ENCODE results near the gene RMND5A. TPM values are rescaled to one million over a fixed set of nuclear protein-coding genes. Genes with fewer than 3 reads are reported as not detected.

The RMND5A gene
- polyA plus RNA-seq, 6 donors from 2014 or later, result 18.5 to 24.2 (median 21.2) TPM

DNA sequence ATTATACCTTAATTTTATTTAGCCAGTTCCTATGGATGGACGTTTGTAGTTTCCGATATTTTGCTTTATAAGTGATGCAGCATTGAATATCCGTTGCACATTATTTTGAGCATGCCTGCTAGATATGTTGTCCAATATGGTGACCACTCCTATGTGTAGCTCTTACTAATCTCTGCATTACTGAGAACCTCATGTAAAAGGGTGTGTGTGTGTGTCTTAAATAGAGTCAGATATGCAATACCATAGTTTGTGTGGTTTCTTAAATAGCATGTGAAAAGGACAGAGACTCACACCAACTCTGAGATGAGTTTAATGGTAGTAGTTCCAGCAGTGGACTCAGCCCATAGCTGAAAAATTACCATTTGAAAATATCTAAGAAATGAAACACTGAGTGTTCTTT, 38.3 kb downstream of the RMND5A start:
- H3K4me3 Mint-ChIP-seq, result no peak overlapping the region
- DNase-seq (no peak), ATAC-seq (ENCODE audit: low read depth in 2 of 2) (no peak)
- H3K36me3 Mint-ChIP-seq, result peaks cover 9 to 18% of the 10 kb centered on the region in 2 donors
- no peaks in the 10 kb centered on the region for H3K9me3 Mint-ChIP-seq
- H3K27ac Mint-ChIP-seq, result peak overlapping the region in 2 of 6 donors; percentile 8
- peaks cover 6 to 15% (median 10%) of the 10 kb centered on the region in 3 donors for H3K4me1 Mint-ChIP-seq
- H3K27me3 Mint-ChIP-seq, result no peaks in the 10 kb centered on the region

DNA sequence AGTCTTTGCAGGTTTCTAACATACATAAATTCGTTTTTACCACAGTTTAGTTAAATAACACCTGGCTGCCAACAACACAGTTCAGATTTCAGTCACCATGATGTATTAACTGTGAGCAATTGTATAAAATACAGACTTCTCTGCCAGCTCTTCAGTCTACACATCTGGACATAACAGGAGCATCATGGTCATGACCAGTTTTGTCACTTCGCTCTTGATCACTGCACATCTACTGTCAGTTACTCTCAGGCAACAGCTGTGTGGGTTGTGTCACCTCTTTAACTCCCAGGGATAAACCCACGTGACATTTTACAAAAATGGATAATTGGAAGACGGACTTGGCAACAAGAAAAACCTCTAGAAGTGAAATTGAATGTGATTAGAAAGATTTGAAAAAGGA, 40.3 kb downstream of the RMND5A start:
- Mint-ChIP-seq H3K27ac (peak overlapping the region in 3 of 6 donors; percentile 39 to 64 (median 47)), H3K4me1 (peaks cover 10 to 21% (median 17%) of the 10 kb centered on the region in 3 donors), H3K9me3 (no peaks in the 10 kb centered on the region), H3K36me3 (peaks cover 9 to 12% of the 10 kb centered on the region in 2 donors), H3K4me3 (no peak overlapping the region), H3K27me3 (no peaks in the 10 kb centered on the region)
- ATAC-seq (ENCODE audit: low read depth in 2 of 2) (no peak), DNase-seq (no peak)

DNA sequence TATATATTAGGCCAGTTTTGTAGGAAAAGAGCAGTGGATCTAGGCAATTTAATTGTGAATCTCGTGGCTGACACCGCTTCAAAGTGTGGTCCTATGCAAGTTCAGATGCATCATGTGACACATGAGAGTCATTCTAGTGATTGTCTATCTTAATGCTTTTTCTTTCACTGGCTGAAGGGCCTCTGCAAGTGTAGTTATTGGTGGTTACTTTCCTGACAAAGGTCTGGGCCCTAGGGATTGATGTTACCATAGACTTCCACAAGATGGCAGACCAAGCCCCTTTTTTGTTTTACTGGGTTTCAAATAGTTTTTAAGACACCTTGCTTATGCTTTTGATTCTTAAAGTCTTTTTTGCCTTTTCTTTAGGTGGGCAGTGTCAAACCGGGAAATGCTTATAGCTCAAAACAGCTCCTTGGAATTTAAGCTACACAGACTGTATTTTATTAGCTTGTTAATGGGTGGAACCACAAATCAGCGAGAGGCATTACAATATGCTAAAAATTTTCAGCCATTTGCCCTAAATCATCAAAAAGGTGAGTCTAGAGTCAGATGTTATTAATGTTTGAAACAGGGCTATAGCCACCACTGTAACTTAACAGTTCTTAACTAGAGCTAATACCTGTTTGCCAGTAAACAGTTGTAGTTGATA, 44.7 kb downstream of the RMND5A start:
- peak; percentile 19 for DNase-seq
- H3K27me3 Mint-ChIP-seq, result no peaks in the 10 kb centered on the region
- peak overlapping the region in 2 of 6 donors; percentile 13 to 54 for H3K27ac Mint-ChIP-seq
- peak; percentile 54 to 55 for ATAC-seq (ENCODE audit: low read depth in 2 of 2)
- no peak overlapping the region for H3K4me3 Mint-ChIP-seq
- peaks cover 10 to 17% (median 10%) of the 10 kb centered on the region in 3 donors for H3K4me1 Mint-ChIP-seq
- H3K36me3 Mint-ChIP-seq, result peaks cover 10 to 16% of the 10 kb centered on the region in 2 donors
- H3K9me3 Mint-ChIP-seq, result no peaks in the 10 kb centered on the region

DNA sequence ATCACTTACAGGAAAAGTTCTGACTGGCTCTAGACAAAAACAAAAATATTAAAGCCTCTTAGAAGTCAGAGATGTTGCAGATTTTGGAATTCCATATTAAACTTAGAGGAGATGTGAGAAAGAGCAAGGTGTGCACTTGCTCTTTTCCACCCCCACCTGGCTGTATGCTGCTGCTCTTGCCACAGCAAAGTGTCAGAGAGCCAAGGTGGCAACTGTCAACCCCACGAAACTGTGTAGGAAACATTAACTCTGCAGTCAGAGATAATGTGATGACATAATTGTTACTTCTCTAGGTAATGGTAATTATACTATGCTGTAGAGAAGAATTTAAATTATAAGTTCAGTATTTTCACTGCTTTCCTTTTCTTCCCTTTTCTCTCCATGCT, 45.2 kb downstream of the RMND5A start:
- peaks cover 14 to 16% of the 10 kb centered on the region in 2 donors for H3K36me3 Mint-ChIP-seq
- H3K27me3 Mint-ChIP-seq, result no peaks in the 10 kb centered on the region
- H3K4me3 Mint-ChIP-seq, result no peak overlapping the region
- H3K4me1 Mint-ChIP-seq, result peaks cover 10 to 17% (median 10%) of the 10 kb centered on the region in 3 donors
- DNase-seq (no peak), ATAC-seq (ENCODE audit: low read depth in 2 of 2) (no peak)
- no peaks in the 10 kb centered on the region for H3K9me3 Mint-ChIP-seq
- H3K27ac Mint-ChIP-seq, result no peak overlapping the region

DNA sequence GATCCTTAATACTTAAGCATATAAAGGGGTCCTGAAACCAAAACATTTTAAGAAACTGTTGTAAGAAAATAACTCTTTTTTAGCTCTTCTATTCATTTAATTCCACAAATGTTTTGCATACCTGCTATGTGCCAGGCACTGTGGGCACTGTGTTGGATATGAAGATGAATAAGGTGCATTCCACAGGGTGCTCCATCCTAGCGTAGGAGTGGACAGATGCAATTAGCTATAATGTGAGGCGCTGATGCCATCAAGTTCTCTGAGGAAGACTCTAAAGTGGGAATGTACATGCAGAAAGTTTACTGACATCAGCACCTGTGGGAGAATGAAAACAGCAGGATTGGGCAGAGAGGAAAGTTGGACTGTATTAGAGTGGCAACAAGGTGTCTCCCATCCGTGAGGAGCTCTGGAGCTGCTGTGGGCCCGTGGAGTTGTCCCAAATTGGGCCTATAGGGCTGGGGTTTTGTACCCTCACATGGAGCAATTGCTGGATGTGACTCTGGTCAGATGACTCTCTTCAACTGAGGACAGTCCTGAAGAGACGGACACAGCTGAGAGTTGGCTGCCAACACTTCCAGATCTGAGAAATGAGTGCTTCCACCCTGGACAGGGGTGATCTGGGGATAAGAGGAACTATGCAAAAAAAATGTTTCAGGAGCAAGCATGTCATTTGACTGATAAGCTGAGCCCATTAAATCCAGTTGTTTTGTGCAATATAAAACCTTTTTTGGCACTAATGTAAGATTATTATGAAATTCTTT, 48.3 kb downstream of the RMND5A start:
- Mint-ChIP-seq H3K9me3 (no peaks in the 10 kb centered on the region), H3K36me3 (peaks cover 7 to 31% of the 10 kb centered on the region in 2 donors), H3K4me1 (peaks cover 0 to 10% (median 6%) of the 10 kb centered on the region in 3 donors), H3K4me3 (no peak overlapping the region), H3K27me3 (no peaks in the 10 kb centered on the region), H3K27ac (peak overlapping the region in 1 of 6 donors; percentile 89)
- no peak for DNase-seq
- no peak for ATAC-seq (ENCODE audit: low read depth in 2 of 2)

DNA sequence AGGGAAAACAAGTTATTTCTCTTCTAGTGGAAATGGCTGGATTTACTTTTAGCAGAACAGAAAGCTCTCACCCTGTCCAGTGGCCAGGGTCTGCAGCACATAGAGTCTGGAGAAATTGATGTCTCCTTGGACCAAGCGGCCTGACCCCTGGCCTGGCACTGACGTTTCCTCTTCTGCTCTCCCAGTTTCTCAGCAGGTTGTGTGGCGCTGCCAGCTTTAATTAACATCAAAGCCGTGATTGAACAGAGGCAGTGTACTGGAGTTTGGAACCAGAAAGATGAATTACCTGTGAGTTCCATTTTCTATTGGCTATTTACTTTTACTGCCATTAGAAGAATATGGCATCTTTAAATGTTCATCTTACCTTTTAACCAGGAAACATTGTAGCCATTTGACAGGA, 49.7 kb downstream of the RMND5A start:
- Mint-ChIP-seq H3K36me3 (peaks cover 14 to 44% of the 10 kb centered on the region in 2 donors), H3K4me3 (no peak overlapping the region), H3K9me3 (no peaks in the 10 kb centered on the region), H3K27ac (peak overlapping the region in 1 of 6 donors; percentile 58), H3K27me3 (no peaks in the 10 kb centered on the region), H3K4me1 (peaks cover 0 to 2% (median 1%) of the 10 kb centered on the region in 3 donors)
- ATAC-seq (ENCODE audit: low read depth in 2 of 2) (no peak), DNase-seq (no peak)

DNA sequence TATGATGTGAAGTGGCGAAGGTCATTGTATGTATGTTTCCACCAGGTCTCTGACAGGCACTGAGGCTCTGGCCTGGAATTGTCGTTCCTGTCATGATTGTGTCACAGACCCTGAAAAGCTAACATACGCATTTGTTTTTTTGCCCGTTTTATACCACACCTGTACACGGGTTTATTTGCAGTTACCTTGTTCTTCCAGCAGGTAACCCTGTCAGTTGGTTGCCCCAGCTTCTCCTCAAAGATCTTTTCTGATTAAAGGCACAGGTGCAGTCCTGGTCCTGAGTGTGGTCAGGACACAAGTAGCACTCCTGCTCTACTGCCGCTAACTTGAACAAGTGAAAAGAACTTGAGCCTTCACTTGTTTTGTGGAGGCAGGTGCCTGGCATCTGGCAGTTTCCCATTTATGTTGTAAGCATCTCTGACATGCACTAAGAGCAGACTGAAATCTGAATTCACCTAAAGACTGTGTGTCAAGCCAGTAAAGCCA, 50.8 kb downstream of the RMND5A start:
- Mint-ChIP-seq H3K27ac (peak overlapping the region in 3 of 6 donors; percentile 33 to 56 (median 43)), H3K27me3 (no peaks in the 10 kb centered on the region), H3K36me3 (peaks cover 15 to 45% of the 10 kb centered on the region in 2 donors), H3K4me1 (no peaks in the 10 kb centered on the region), H3K9me3 (no peaks in the 10 kb centered on the region), H3K4me3 (no peak overlapping the region)
- ATAC-seq (ENCODE audit: low read depth in 2 of 2) (no peak), DNase-seq (no peak)

DNA sequence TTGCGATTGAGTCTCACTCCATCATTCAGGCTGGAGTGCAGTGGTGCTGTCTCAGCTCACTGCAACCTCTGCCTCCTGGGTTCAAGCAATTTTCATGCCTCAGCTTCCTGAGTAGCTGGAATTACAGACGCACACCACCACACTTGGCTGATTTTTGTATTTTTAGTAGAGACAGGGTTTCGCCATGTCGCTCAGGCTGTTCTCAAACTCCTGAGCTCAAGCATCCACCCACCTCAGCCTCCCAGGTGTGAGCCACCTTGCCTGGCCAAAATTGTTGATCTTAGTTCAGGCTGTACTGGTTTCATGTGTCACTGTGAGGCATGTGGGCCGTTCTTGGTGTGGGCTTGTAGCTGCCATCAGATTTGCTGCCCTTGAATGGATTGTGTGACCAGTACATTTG, 52.5 kb downstream of the RMND5A start:
- H3K9me3 Mint-ChIP-seq, result no peaks in the 10 kb centered on the region
- H3K27ac Mint-ChIP-seq, result no peak overlapping the region
- no peaks in the 10 kb centered on the region for H3K4me1 Mint-ChIP-seq
- DNase-seq (no peak), ATAC-seq (ENCODE audit: low read depth in 2 of 2) (no peak)
- peaks cover 15 to 45% of the 10 kb centered on the region in 2 donors for H3K36me3 Mint-ChIP-seq
- no peak overlapping the region for H3K4me3 Mint-ChIP-seq
- no peaks in the 10 kb centered on the region for H3K27me3 Mint-ChIP-seq

DNA sequence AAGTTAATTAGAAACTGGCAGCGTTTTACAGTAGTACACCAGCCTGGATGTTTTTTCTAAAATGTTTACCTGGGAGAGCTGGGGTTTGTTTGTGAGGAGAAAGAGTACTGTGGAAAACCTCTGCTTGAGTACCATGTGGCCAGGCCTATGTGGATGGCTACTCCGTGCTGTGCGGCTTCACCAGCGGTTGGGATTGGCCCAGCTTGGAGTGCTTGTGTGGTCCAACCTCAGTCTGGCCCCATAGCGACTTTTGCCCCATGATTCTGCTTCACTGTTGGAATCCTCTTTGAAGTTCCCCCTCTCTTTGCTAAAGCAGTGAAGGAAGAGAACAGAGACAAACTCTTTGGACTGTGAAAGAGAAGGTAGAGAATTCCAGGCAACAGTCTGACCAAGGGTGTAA, 54.8 kb downstream of the RMND5A start:
- DNase-seq, result no peak
- Mint-ChIP-seq H3K27ac (peak overlapping the region in 1 of 6 donors; percentile 26), H3K4me1 (no peaks in the 10 kb centered on the region), H3K9me3 (no peaks in the 10 kb centered on the region), H3K4me3 (no peak overlapping the region), H3K36me3 (peaks cover 8 to 38% of the 10 kb centered on the region in 2 donors), H3K27me3 (no peaks in the 10 kb centered on the region)
- no peak for ATAC-seq (ENCODE audit: low read depth in 2 of 2)

DNA sequence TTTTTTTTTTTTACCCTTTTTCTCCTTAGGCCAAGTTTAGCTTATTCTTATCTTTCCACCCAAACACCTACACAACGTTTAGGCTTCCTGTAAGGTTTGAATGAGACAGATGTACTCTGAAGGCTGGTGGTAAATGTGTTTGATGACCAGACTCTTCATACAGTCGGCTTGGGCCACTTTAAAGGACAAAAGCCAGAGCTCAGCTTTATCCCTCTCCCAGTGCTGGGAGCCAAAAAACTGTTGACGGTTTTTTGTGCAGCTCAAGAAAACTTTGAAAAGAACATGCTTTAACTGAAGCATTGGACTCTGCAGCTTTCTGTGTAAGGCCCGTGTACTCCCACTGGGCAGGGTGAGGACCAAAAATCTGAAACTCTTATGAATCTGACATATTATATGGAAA, 55.2 kb downstream of the RMND5A start:
- H3K9me3 Mint-ChIP-seq, result no peaks in the 10 kb centered on the region
- peak overlapping the region in 1 of 8 donors; percentile 57 for H3K4me3 Mint-ChIP-seq
- H3K4me1 Mint-ChIP-seq, result no peaks in the 10 kb centered on the region
- no peak for ATAC-seq (ENCODE audit: low read depth in 2 of 2)
- H3K27me3 Mint-ChIP-seq, result no peaks in the 10 kb centered on the region
- H3K27ac Mint-ChIP-seq, result no peak overlapping the region
- no peak for DNase-seq
- H3K36me3 Mint-ChIP-seq, result peaks cover 8 to 33% of the 10 kb centered on the region in 2 donors

DNA sequence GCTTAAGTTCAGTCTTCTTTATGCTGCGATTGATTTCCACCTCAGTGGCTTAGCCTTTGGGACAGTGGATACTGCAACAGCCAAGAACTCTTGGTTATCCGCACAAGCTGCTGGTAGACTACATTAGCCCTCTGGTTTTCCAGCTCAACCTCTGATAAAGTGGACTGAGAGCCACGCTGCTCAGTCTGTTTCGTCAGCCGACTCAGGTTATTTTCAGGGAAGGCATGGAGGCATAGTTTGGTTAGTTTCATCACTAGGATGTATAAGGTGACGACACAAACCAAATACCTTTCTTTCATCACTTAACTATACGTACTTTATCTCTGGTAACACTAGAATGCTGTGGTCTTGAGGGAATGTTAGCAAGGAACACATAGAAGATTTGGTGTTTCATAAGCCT, 56.4 kb downstream of the RMND5A start:
- Mint-ChIP-seq H3K27me3 (no peaks in the 10 kb centered on the region), H3K27ac (peak overlapping the region in 2 of 6 donors; percentile 1 to 31), H3K4me3 (no peak overlapping the region), H3K4me1 (peaks cover 3 to 5% (median 4%) of the 10 kb centered on the region in 3 donors), H3K36me3 (peaks cover 8 to 22% of the 10 kb centered on the region in 2 donors), H3K9me3 (no peaks in the 10 kb centered on the region)
- ATAC-seq (ENCODE audit: low read depth in 2 of 2), result no peak
- no peak for DNase-seq

DNA sequence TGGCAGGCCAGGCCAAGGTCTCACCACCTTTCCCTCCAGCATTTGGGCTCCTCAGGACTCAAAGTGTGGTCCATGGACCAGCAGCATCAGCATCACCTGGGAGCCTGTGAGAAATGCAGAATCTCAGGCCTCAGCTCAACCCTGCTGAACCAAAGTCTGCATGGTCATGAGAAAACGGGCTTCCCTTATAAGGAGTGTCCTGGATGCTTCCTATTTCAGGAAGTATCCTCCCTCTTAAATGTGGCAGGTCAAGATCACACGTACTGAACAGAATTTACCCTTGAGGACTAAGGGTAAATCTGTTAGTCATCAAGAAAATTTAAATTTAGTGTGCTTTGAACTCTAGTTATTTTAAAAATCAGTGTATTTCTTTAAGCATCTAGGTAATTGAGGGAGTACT, 58.9 kb downstream of the RMND5A start:
- peak overlapping the region in 1 of 6 donors; percentile 42 for H3K27ac Mint-ChIP-seq
- peaks cover 7 to 22% (median 13%) of the 10 kb centered on the region in 3 donors for H3K4me1 Mint-ChIP-seq
- H3K9me3 Mint-ChIP-seq, result no peaks in the 10 kb centered on the region
- DNase-seq (no peak), ATAC-seq (ENCODE audit: low read depth in 2 of 2) (no peak)
- H3K27me3 Mint-ChIP-seq, result no peaks in the 10 kb centered on the region
- H3K36me3 Mint-ChIP-seq, result peaks cover 8% of the 10 kb centered on the region in 2 donors
- no peak overlapping the region for H3K4me3 Mint-ChIP-seq

DNA sequence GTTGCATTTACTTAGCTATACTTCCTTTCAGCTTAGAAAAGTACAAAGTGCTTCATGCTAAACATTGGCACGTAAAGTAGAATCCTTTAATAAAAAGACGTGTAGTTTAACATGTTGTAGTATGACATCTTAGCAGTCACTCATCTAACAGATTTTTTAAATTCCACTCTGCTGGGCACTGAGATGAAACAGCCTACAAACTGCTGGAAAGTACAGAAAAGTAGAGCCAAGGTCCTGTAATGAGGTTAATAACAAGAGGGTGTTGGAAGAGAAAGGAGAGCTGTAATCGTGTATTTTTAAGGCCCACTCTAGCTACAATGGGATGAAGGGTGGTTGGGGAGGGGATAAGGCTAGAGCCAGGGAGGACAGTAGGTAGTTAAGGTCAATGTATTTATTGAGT, 59.9 kb downstream of the RMND5A start:
- Mint-ChIP-seq H3K9me3 (no peaks in the 10 kb centered on the region), H3K4me1 (peaks cover 12 to 31% (median 22%) of the 10 kb centered on the region in 3 donors), H3K4me3 (no peak overlapping the region), H3K27ac (no peak overlapping the region), H3K36me3 (peaks cover 0 to under 1% of the 10 kb centered on the region in 2 donors), H3K27me3 (no peaks in the 10 kb centered on the region)
- ATAC-seq (ENCODE audit: low read depth in 2 of 2), result no peak
- DNase-seq, result no peak

DNA sequence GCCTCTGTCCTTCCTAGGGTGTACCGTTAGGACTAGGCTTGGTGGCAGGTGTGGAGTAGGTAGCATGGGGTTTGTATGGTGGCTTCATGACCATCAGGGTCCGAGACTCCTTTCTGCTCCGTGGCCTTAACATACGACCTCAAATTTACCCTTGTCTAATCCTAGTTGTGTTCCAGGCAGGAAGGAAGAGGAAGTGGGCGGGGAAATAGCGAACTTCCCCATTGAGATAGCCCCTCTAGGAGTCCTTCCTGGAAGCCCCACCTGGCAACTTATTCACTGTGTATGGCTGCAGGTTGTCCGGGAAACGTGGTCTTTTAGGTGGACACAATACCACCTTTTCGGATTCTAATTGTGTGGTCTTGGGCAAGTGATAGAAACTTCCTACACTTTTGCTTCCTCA, 61.3 kb downstream of the RMND5A start:
- Mint-ChIP-seq H3K27me3 (no peaks in the 10 kb centered on the region), H3K9me3 (no peaks in the 10 kb centered on the region), H3K4me1 (peaks cover 12 to 35% (median 22%) of the 10 kb centered on the region in 3 donors), H3K27ac (no peak overlapping the region), H3K36me3 (no peaks in the 10 kb centered on the region), H3K4me3 (no peak overlapping the region)
- no peak for ATAC-seq (ENCODE audit: low read depth in 2 of 2)
- no peak for DNase-seq
